Motor neuron (in vitro differentiated cells): ENCODE measurements around the gene MYO7B. TPM values are rescaled to one million over a fixed set of nuclear protein-coding genes. Genes with fewer than 3 reads are reported as not detected.

Experiments
- ATAC-seq, 8 experiments: fragments of 200-7000 bp; cut with Tn5 transposase; replicated peaks in 6 of 8; 2 replicates each; pipeline ENCODE4 v1.8.0; 2021; ENCODE audit warnings: mild to moderate bottlenecking in 8 of 8, moderate library complexity in 8 of 8
- H3K27ac ChIP-seq, 2 donors: fragments of 250-450 bp; sonication (Bioruptor Pico); 2 replicates each; pipeline ENCODE4 v1.9.0; 2021; ENCODE audit warnings: antibody characterized with exemption in 2 of 2, mild to moderate bottlenecking in 2 of 2, moderate library complexity in 1 of 2
- H3K4me1 ChIP-seq, 2 donors: fragments of 250-450 bp; sonication (Bioruptor Pico); replicated peaks in 1 of 2; 2 replicates each; pipeline ENCODE4 v1.6.1; 2021; ENCODE audit warnings: antibody characterized with exemption in 2 of 2, mild to moderate bottlenecking in 2 of 2, moderate library complexity in 1 of 2
- H3K4me3 ChIP-seq, 5 donors: fragments of 250-450 bp; sonication (Bioruptor Pico); 2 replicates each; pipeline ENCODE4 v1.9.0; 2021; ENCODE audit warnings: antibody characterized with exemption in 5 of 5, mild to moderate bottlenecking in 5 of 5, moderate library complexity in 4 of 5
- WGBS, 10 experiments: fragments of 450-650 bp; shearing (Covaris generic); methylation state at CpG; one replicate each; pipeline ENCODE4 v1.0.0; 2022; 5-methylcytosine and 5-hydroxymethylcytosine counted together
- in situ Hi-C, 9 experiments: fragments of 400-800 bp; cut with MboI; loops; one replicate each; pipeline ENCODE4 v1.15.0; 2021; ENCODE audit warnings: low sequenced_read_pairs in 9 of 9, low pct_unique_long_range_greater_than_20kb in 2 of 9; ENCODE audit not compliant: unreplicated experiment in 9 of 9
- total RNA-seq, 8 experiments: library from RNA; unstranded; fragments of 300-600 nt; gene quantifications; 2 replicates each; pipeline versions ENCODE4 v1.2.3 to v1.2.4, GENCODE V29; 2022

MYO7B gene
- total RNA-seq, 8 experiments from 2014 or later = 0.08 to 1.1 (median 0.36) TPM; not detected in 2

DNA sequence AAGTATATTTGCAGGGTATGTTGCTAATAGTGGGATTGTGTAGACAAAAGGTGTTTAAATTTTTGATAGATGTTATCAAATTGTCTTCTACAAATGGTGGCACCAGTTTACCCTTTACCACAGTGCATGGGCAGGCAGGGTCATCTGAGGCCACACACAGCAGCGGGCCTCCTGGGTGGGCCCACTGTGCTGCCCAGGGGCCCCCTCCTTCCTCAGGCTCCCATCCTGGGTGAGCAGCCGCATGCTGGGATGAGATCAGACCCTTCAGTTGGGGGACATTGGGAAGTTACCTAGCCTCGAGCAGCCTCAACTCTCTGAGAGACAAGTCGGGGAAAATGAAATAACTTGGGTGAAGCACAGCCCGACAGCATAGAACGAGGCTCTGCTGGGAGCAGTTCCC, 9.7 kb downstream of the MYO7B start:
- in situ Hi-C loops = no loop called here
- H3K4me3 ChIP-seq = no peak overlapping the region
- H3K27ac ChIP-seq = no peak overlapping the region
- no peak for ATAC-seq
- WGBS, 10 experiments = 38 to 100% (median 81%) methylated on average over 1 to 4 of the region's 6 CpGs; no CpG with 5 or more reads in 5 of the 10 experiments
- H3K4me1 ChIP-seq = no peaks in the 10 kb centered on the region

DNA sequence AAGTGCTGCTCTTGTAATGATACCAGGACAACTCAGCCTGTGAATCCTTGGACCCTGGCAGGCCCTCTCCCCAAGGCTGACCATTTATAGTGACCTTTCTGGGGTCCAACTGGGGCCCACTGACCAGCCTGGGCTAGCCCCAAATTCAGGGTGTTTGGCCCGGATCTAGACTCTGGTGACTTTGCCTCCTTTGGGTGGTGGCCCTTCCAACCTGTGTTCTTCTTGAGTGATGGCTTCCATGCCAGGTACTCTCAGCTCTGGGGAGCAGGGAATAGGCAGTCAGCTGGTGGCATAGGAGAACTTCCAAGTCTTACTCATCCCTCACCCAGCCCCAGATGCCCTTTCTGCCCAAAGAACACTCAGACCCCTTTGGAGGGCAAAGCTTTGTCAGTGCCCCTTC, 10.3 kb downstream of the MYO7B start:
- in situ Hi-C loops = no loop called here

GRCh38 chr2:127546797-127547196, 11.3 kb downstream of the MYO7B start:
- ATAC-seq = no peak
- no peaks in the 10 kb centered on the region for H3K4me1 ChIP-seq
- no peak overlapping the region for H3K4me3 ChIP-seq
- 6 to 90% (median 57%) methylated on average over 2 to 3 of the region's 3 CpGs; no CpG with 5 or more reads in 1 of the 10 experiments for WGBS, 10 experiments
- no peak overlapping the region for H3K27ac ChIP-seq
- in situ Hi-C loops = no loop called here

More for the DNA sequence above, 10.3 kb downstream of the MYO7B start:
- no peak overlapping the region for H3K4me3 ChIP-seq
- no peaks in the 10 kb centered on the region for H3K4me1 ChIP-seq
- ATAC-seq = no peak
- 88 to 100% methylated on average over 1 of the region's 1 CpG; no CpG with 5 or more reads in 8 of the 10 experiments for WGBS, 10 experiments
- H3K27ac ChIP-seq = no peak overlapping the region

GRCh38 chr2:127551221-127551930, 15.9 kb downstream of the MYO7B start:
- WGBS, 10 experiments = 0 to 75% (median 53%) methylated on average over 1 to 6 of the region's 7 CpGs; no CpG with 5 or more reads in 3 of the 10 experiments

DNA sequence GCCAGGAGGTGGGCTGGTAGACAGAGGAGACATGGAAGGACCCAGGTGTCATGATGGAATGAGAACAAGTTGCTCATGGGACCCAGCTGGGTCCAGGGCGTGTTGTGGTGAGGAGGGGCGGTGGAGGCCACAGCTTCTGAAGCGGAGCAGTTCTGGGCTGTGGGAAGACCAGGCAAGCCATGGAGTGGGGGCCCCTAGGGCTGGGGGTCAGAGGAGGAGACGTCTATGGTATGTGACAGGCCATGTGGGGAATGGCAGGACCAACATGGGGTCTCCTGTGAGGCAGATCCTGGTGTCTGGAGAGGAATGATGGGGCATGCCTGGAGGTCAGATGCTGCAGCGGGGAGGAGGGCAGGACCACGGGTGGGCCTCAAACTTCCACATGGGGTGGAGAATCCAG, 16.9 kb downstream of the MYO7B start:
- Histone ChIP-seq H3K27ac (no peak overlapping the region), H3K4me1 (no peaks in the 10 kb centered on the region), H3K4me3 (no peak overlapping the region)
- in situ Hi-C loops = no loop called here
- no peak for ATAC-seq
- 0 to 100% (median 66%) methylated on average over 1 to 4 of the region's 6 CpGs; no CpG with 5 or more reads in 5 of the 10 experiments for WGBS, 10 experiments

More at GRCh38 chr2:127551221-127551930, 15.9 kb downstream of the MYO7B start:
- in situ Hi-C loops = no loop called here
- Histone ChIP-seq H3K27ac (no peak overlapping the region), H3K4me3 (no peak overlapping the region), H3K4me1 (no peaks in the 10 kb centered on the region)
- no peak for ATAC-seq

DNA sequence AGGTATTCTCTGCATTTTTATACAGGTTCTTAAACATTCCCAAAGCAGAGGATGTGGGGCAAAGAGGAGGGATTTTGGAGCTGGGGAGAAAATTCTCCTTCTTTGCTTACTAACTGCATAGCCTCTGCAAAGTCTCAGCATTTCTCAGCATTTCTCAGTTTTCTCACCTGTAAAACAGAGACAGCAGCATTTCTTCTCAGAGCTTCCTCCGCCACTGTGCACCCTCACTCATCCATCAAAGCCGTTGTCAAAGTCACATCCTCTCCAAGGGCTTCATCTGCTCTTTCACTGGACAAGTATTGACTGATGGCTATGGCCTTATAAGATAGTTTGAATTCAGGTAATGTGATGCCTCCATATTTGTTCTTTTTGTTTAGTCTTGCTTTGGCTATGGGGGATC, 17.4 kb downstream of the MYO7B start:
- ATAC-seq = no peak
- in situ Hi-C loops = no loop called here
- Histone ChIP-seq H3K27ac (no peak overlapping the region), H3K4me1 (no peaks in the 10 kb centered on the region), H3K4me3 (no peak overlapping the region)
- WGBS, 10 experiments = 17 to 93% (median 81%) methylated on average over 1 to 2 of the region's 2 CpGs; no CpG with 5 or more reads in 4 of the 10 experiments

- WGBS, 10 experiments = 60 to 93% (median 80%) methylated on average over 1 to 5 of the region's 8 CpGs; no CpG with 5 or more reads in 3 of the 10 experiments
- no peak overlapping the region for H3K27ac ChIP-seq
- H3K4me3 ChIP-seq = no peak overlapping the region
- H3K4me1 ChIP-seq = no peaks in the 10 kb centered on the region
- no peak for ATAC-seq
- in situ Hi-C loops = no loop called here
Observed at GRCh38 chr2:127558911-127559310, 23.4 kb downstream of the MYO7B start.

- ATAC-seq = peak in 2 of 8 experiments; percentile 46 to 48
- H3K4me3 ChIP-seq = no peak overlapping the region
- no peak overlapping the region for H3K27ac ChIP-seq
- in situ Hi-C loops = no loop called here
- no peaks in the 10 kb centered on the region for H3K4me1 ChIP-seq
- WGBS, 10 experiments = 27 to 90% (median 76%) methylated on average over 1 to 4 of the region's 5 CpGs; no CpG with 5 or more reads in 2 of the 10 experiments
Observed at GRCh38 chr2:127559454-127559853, 24.0 kb downstream of the MYO7B start.

- in situ Hi-C loops = no loop called here
- H3K4me1 ChIP-seq = no peaks in the 10 kb centered on the region
- ATAC-seq = peak in 3 of 8 experiments; percentile 36 to 87 (median 68)
- WGBS, 10 experiments = 19 to 90% (median 70%) methylated on average over 1 to 6 of the region's 13 CpGs; no CpG with 5 or more reads in 1 of the 10 experiments
- H3K4me3 ChIP-seq = no peak overlapping the region
- H3K27ac ChIP-seq = no peak overlapping the region
Observed at GRCh38 chr2:127560201-127560930, 24.9 kb downstream of the MYO7B start.

DNA sequence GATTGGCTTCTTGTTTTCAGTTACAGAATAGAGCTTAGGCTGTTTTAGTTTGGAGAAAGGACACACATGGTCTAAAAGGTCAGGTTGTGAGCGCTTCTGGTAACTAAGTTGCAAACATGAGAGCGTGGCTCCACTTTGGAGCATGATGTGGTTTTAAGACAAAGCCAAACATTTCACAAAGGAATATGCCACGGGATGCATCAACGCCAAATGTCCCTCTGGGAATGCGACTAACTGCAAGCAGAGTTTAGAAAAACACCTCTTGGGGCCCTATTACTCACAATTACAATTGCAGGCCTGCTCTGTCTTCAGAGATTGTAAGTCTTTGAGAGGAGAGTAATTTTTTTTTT, 25.4 kb downstream of the MYO7B start:
- H3K27ac ChIP-seq = no peak overlapping the region
- H3K4me1 ChIP-seq = no peaks in the 10 kb centered on the region
- ATAC-seq = no peak
- in situ Hi-C loops = no loop called here
- H3K4me3 ChIP-seq = no peak overlapping the region
- 15 to 93% (median 73%) methylated on average over 3 to 5 of the region's 5 CpGs; no CpG with 5 or more reads in 3 of the 10 experiments for WGBS, 10 experiments

- no peak for ATAC-seq
- no peak overlapping the region for H3K27ac ChIP-seq
- no peaks in the 10 kb centered on the region for H3K4me1 ChIP-seq
- in situ Hi-C loops = no loop called here
- H3K4me3 ChIP-seq = no peak overlapping the region
- 71 to 93% (median 85%) methylated on average over 2 to 7 of the region's 8 CpGs; no CpG with 5 or more reads in 3 of the 10 experiments for WGBS, 10 experiments
Observed at GRCh38 chr2:127561371-127561770, 25.9 kb downstream of the MYO7B start.

GRCh38 chr2:127562936-127563335, 27.5 kb downstream of the MYO7B start:
- Histone ChIP-seq H3K4me3 (no peak overlapping the region), H3K27ac (no peak overlapping the region), H3K4me1 (no peaks in the 10 kb centered on the region)
- ATAC-seq = no peak
- in situ Hi-C loops = no loop called here
- WGBS, 10 experiments = 0 to 100% (median 78%) methylated on average over 1 to 2 of the region's 2 CpGs; no CpG with 5 or more reads in 1 of the 10 experiments
